ENCODE measurements around the gene DHRS1.
A peak's percentile ranks its signal among the peaks of the same experiment; 100 is the strongest.
"Not testable (repeated sequence)": the region's sequence is repeated elsewhere in the genome, so short reads cannot be mapped to it uniquely, and the experiment has no call there.

Gene DHRS1

GRCh38 chr14:24246765-24247212 lies 52.8 kb downstream of the DHRS1 start:
- no CpG with 5 or more reads among the region's 3 CpGs for WGBS (ENCODE audit: extremely low coverage, insufficient coverage, low lambda C conversion rate)
- Histone ChIP-seq H2BK15ac (replicated peaks; ENCODE audit: low read depth) (no peak overlapping the region), H2AK5ac (ENCODE audit: low read length) (no peak overlapping the region), H2BK5ac (ENCODE audit: low read length) (no peak overlapping the region), H3K9ac (ENCODE audit: low read length) (no peak overlapping the region), H2BK120ac (ENCODE audit: low read depth, low read length) (no peak overlapping the region), H4K8ac (ENCODE audit: low read depth, low read length) (no peak overlapping the region), H3K36me3 (ENCODE audit: control insufficient read depth, insufficient read depth, low read length) (no peaks in the 10 kb centered on the region), H3K56ac (ENCODE audit: low read length) (no peak overlapping the region), H3K79me2 (ENCODE audit: control insufficient read depth, insufficient read depth, low read length) (no peaks in the 10 kb centered on the region), H3K79me1 (ENCODE audit: low read length) (no peaks in the 10 kb centered on the region), H3K27me3 (ENCODE audit: insufficient read depth, low read length, poor library complexity) (no peaks in the 10 kb centered on the region), H3K4me2 (ENCODE audit: low read length) (no peak overlapping the region), H4K5ac (ENCODE audit: low read length) (no peak overlapping the region), H3K4me1 (ENCODE audit: control insufficient read depth, low read depth, low read length) (peaks cover 2% of the 10 kb centered on the region), H3K4ac (ENCODE audit: low read depth, low read length) (no peak overlapping the region), H3K23ac (ENCODE audit: low read length) (no peak overlapping the region), H3K18ac (ENCODE audit: low read length) (no peak overlapping the region), H3K27ac (ENCODE audit: low read depth, low read length) (no peak overlapping the region), H3K4me3 (ENCODE audit: low read length) (no peak overlapping the region)
- DNase-seq = no peak

GRCh38 chr14:24245350-24245749 lies 54.2 kb downstream of the DHRS1 start:
- H4K8ac ChIP-seq (ENCODE audit: low read depth, low read length); H3K18ac ChIP-seq (ENCODE audit: low read length); H3K56ac ChIP-seq (ENCODE audit: low read length); H3K23ac ChIP-seq (ENCODE audit: low read length); H3K27me3 ChIP-seq (ENCODE audit: insufficient read depth, low read length, poor library complexity); H3K4me3 ChIP-seq (ENCODE audit: low read length); H3K9ac ChIP-seq (ENCODE audit: low read length); H4K5ac ChIP-seq (ENCODE audit: low read length); H2AK5ac ChIP-seq (ENCODE audit: low read length); DNase-seq; H2BK15ac ChIP-seq (replicated peaks; ENCODE audit: low read depth); H3K4me2 ChIP-seq (ENCODE audit: low read length); H3K79me1 ChIP-seq (ENCODE audit: low read length); H3K27ac ChIP-seq (ENCODE audit: low read depth, low read length); H3K4me1 ChIP-seq (ENCODE audit: control insufficient read depth, low read depth, low read length); H2BK5ac ChIP-seq (ENCODE audit: low read length); H2BK120ac ChIP-seq (ENCODE audit: low read depth, low read length); H3K36me3 ChIP-seq (ENCODE audit: control insufficient read depth, insufficient read depth, low read length); H3K79me2 ChIP-seq (ENCODE audit: control insufficient read depth, insufficient read depth, low read length); H3K4ac ChIP-seq (ENCODE audit: low read depth, low read length): not testable (repeated sequence)
- no CpG with 5 or more reads among the region's 11 CpGs for WGBS (ENCODE audit: extremely low coverage, insufficient coverage, low lambda C conversion rate)

- H3K36me3 ChIP-seq (ENCODE audit: control insufficient read depth, insufficient read depth, low read length) = peaks cover 2% of the 10 kb centered on the region
- no peaks in the 10 kb centered on the region for H3K27me3 ChIP-seq (ENCODE audit: insufficient read depth, low read length, poor library complexity)
- H2BK15ac ChIP-seq (replicated peaks; ENCODE audit: low read depth) = no peak overlapping the region
- H3K79me2 ChIP-seq (ENCODE audit: control insufficient read depth, insufficient read depth, low read length) = no peaks in the 10 kb centered on the region
- peak overlapping the region; percentile 41 for H3K4ac ChIP-seq (ENCODE audit: low read depth, low read length)
- no peak overlapping the region for H3K4me2 ChIP-seq (ENCODE audit: low read length)
- H4K8ac ChIP-seq (ENCODE audit: low read depth, low read length) = no peak overlapping the region
- peak overlapping the region; percentile 89 for H3K27ac ChIP-seq (ENCODE audit: low read depth, low read length)
- peak overlapping the region; percentile 11 for H3K23ac ChIP-seq (ENCODE audit: low read length)
- H3K4me3 ChIP-seq (ENCODE audit: low read length) = no peak overlapping the region
- H4K5ac ChIP-seq (ENCODE audit: low read length) = no peak overlapping the region
- no CpG with 5 or more reads among the region's 10 CpGs for WGBS (ENCODE audit: extremely low coverage, insufficient coverage, low lambda C conversion rate)
- no peak overlapping the region for H2BK120ac ChIP-seq (ENCODE audit: low read depth, low read length)
- peak; percentile 72 for DNase-seq
- peak overlapping the region; percentile 87 for H3K9ac ChIP-seq (ENCODE audit: low read length)
- peak overlapping the region; percentile 85 for H3K56ac ChIP-seq (ENCODE audit: low read length)
- H3K4me1 ChIP-seq (ENCODE audit: control insufficient read depth, low read depth, low read length) = peaks cover 5% of the 10 kb centered on the region
- no peak overlapping the region for H2BK5ac ChIP-seq (ENCODE audit: low read length)
- peak overlapping the region; percentile 0 for H2AK5ac ChIP-seq (ENCODE audit: low read length)
- peak overlapping the region; percentile 9 for H3K18ac ChIP-seq (ENCODE audit: low read length)
- H3K79me1 ChIP-seq (ENCODE audit: low read length) = peaks cover 4% of the 10 kb centered on the region
These were observed 56.2 kb downstream of the DHRS1 start for GRCh38 chr14:24243336-24243836.

- H3K27ac ChIP-seq (ENCODE audit: low read depth, low read length) = peak overlapping the region; percentile 82
- peak overlapping the region; percentile 96 for H3K56ac ChIP-seq (ENCODE audit: low read length)
- peaks cover 2% of the 10 kb centered on the region for H3K36me3 ChIP-seq (ENCODE audit: control insufficient read depth, insufficient read depth, low read length)
- peak; percentile 96 for DNase-seq
- no peak overlapping the region for H2BK15ac ChIP-seq (replicated peaks; ENCODE audit: low read depth)
- H3K18ac ChIP-seq (ENCODE audit: low read length) = peak overlapping the region; percentile 69
- H3K23ac ChIP-seq (ENCODE audit: low read length) = peak overlapping the region; percentile 75
- no peak overlapping the region for H2AK5ac ChIP-seq (ENCODE audit: low read length)
- H3K4me2 ChIP-seq (ENCODE audit: low read length) = peak overlapping the region; percentile 73
- no peaks in the 10 kb centered on the region for H3K79me2 ChIP-seq (ENCODE audit: control insufficient read depth, insufficient read depth, low read length)
- no peak overlapping the region for H4K8ac ChIP-seq (ENCODE audit: low read depth, low read length)
- H3K4me1 ChIP-seq (ENCODE audit: control insufficient read depth, low read depth, low read length) = peaks cover 5% of the 10 kb centered on the region
- H3K4me3 ChIP-seq (ENCODE audit: low read length) = peak overlapping the region; percentile 66
- no peak overlapping the region for H2BK5ac ChIP-seq (ENCODE audit: low read length)
- no peak overlapping the region for H3K4ac ChIP-seq (ENCODE audit: low read depth, low read length)
- peaks cover 4% of the 10 kb centered on the region for H3K79me1 ChIP-seq (ENCODE audit: low read length)
- peak overlapping the region; percentile 79 for H3K9ac ChIP-seq (ENCODE audit: low read length)
- H2BK120ac ChIP-seq (ENCODE audit: low read depth, low read length) = no peak overlapping the region
- H4K5ac ChIP-seq (ENCODE audit: low read length) = no peak overlapping the region
- H3K27me3 ChIP-seq (ENCODE audit: insufficient read depth, low read length, poor library complexity) = no peaks in the 10 kb centered on the region
- no CpG with 5 or more reads among the region's 39 CpGs for WGBS (ENCODE audit: extremely low coverage, insufficient coverage, low lambda C conversion rate)
These were observed 57.6 kb downstream of the DHRS1 start for GRCh38 chr14:24241829-24242443.
